H1 (cell line): ENCODE results near the gene KRT72. TPM values are rescaled to one million over a fixed set of nuclear protein-coding genes. Genes with fewer than 3 reads are reported as not detected.
A peak's percentile ranks its signal among the peaks of the same experiment; 100 is the strongest.

Experiments
- CTCF ChIA-PET: fragments of 300-600 bp; sonication (Branson Sonifier 250); formaldehyde crosslinking; loops from one replicate; lab custom pipeline; 2021; ENCODE audit not compliant: partially characterized antibody; lab: Charles Lee
- POLR2A ChIA-PET: fragments of 300-600 bp; sonication (Branson Sonifier 250); formaldehyde crosslinking; loops from one replicate; lab custom pipeline; 2021; ENCODE audit warnings: inconsistent platforms; ENCODE audit not compliant: partially characterized antibody; lab: Charles Lee
- DNase-seq, 2 experiments: peaks; one replicate each; pipeline versions ENCODE4 v3.0.0 to v3.0.0-alpha.2; 2010 to 2022; ENCODE audit warnings: low spot score in 2 of 2, low read depth in 1 of 2, mixed read lengths in 1 of 2
- FAIRE-seq: peaks from 2 replicates; lab custom pipeline; 2011; peaks lifted over from hg19 to GRCh38; lab: Jason Lieb, UNC
- H2AFZ ChIP-seq: 2 replicates; pipeline ENCODE4 v1.8.1; 2012; ENCODE audit warnings: low read length, inconsistent platforms
- H2AK5ac ChIP-seq: 2 replicates; pipeline ENCODE4 v1.6.1; 2013; ENCODE audit warnings: low read depth, low read length
- H2BK120ac ChIP-seq: replicated peaks from 2 replicates; pipeline ENCODE3; 2013; ENCODE audit warnings: low read depth, low read length, inconsistent platforms
- H2BK12ac ChIP-seq: 2 replicates; pipeline ENCODE4 v1.6.1; 2013; ENCODE audit warnings: low read depth, low read length
- H2BK15ac ChIP-seq: 2 replicates; pipeline ENCODE4 v1.6.1; 2013; ENCODE audit warnings: low read length
- H2BK20ac ChIP-seq: 2 replicates; pipeline ENCODE4 v1.6.1; 2013; ENCODE audit warnings: low read length
- H2BK5ac ChIP-seq: 2 replicates; pipeline ENCODE4 v1.6.1; 2013; ENCODE audit warnings: low read depth, low read length
- H3K14ac ChIP-seq: 2 replicates; pipeline ENCODE4 v1.6.1; 2013; ENCODE audit warnings: inconsistent platforms; ENCODE audit not compliant: insufficient read length
- H3K18ac ChIP-seq: 2 replicates; pipeline ENCODE4 v1.6.1; 2013; ENCODE audit warnings: low read length; ENCODE audit errors: extremely low read depth
- H3K23ac ChIP-seq: 2 replicates; pipeline ENCODE4 v1.6.1; 2013; ENCODE audit warnings: inconsistent platforms; ENCODE audit not compliant: insufficient read length
- H3K23me2 ChIP-seq: 2 replicates; pipeline ENCODE4 v1.6.1; 2013; ENCODE audit warnings: low read depth, low read length
- H3K27ac ChIP-seq: 2 replicates; pipeline ENCODE4 v1.6.1; 2011; ENCODE audit warnings: low read depth, low read length, inconsistent platforms
- H3K27me3 ChIP-seq, 4 experiments: replicated peaks in 1 of 4; 1 replicate in 1 of 4; 2 replicates in 3 of 4; pipeline versions ENCODE4 v1.6.1 to v1.8.1; 2011 to 2013; ENCODE audit warnings: low read length in 3 of 4, mild to moderate bottlenecking in 3 of 4, inconsistent platforms in 2 of 4, mixed read lengths in 2 of 4, moderate library complexity in 1 of 4; ENCODE audit not compliant: control insufficient read depth in 3 of 4, insufficient read depth in 3 of 4; ENCODE audit errors: extremely low read depth in 1 of 4
- H3K36me3 ChIP-seq, 4 experiments: 2 replicates each; pipeline versions ENCODE4 v1.6.1 to v1.8.1; 2011 to 2013; ENCODE audit warnings: mild to moderate bottlenecking in 4 of 4, low read length in 3 of 4, moderate library complexity in 2 of 4, control low read depth in 1 of 4, inconsistent platforms in 1 of 4; ENCODE audit not compliant: insufficient read depth in 4 of 4, control insufficient read depth in 2 of 4
- H3K4ac ChIP-seq: replicated peaks from 2 replicates; pipeline ENCODE3; 2013; ENCODE audit warnings: low read length, low read depth, mixed read lengths, inconsistent platforms; ENCODE audit not compliant: insufficient read length
- H3K4me1 ChIP-seq, 4 experiments: replicated peaks in 1 of 4; 1 replicate in 1 of 4; 2 replicates in 3 of 4; pipeline versions ENCODE4 v1.6.1 to v1.8.1; 2011 to 2013; ENCODE audit warnings: low read length in 3 of 4, inconsistent platforms in 2 of 4, mixed read lengths in 1 of 4; ENCODE audit not compliant: insufficient read depth in 4 of 4, control insufficient read depth in 3 of 4
- H3K4me2 ChIP-seq, 2 experiments: 2 replicates each; pipeline versions ENCODE4 v1.6.1 to v1.8.1; 2011 to 2013; ENCODE audit warnings: low read depth in 2 of 2, low read length in 2 of 2, control low read depth in 1 of 2, inconsistent platforms in 1 of 2, mild to moderate bottlenecking in 1 of 2; ENCODE audit not compliant: insufficient read depth in 1 of 2
- H3K4me3 ChIP-seq, 4 experiments: fragments of 200-600, 300-600 bp in 1 of 4; sonication (generic), shearing (Covaris generic), sonication (Bioruptor Twin) in 1 of 4; 2 replicates each; pipeline versions ENCODE4 v1.5.1 to v1.8.1; 2011 to 2016; ENCODE audit warnings: low read length in 4 of 4, low read depth in 3 of 4, control low read depth in 2 of 4, inconsistent platforms in 2 of 4, mild to moderate bottlenecking in 2 of 4, mixed read lengths in 1 of 4, moderate library complexity in 1 of 4; ENCODE audit not compliant: insufficient read depth in 2 of 4; ENCODE audit errors: extremely low read depth in 1 of 4
- H3K56ac ChIP-seq: replicated peaks from 2 replicates; pipeline ENCODE3; 2013; ENCODE audit warnings: low read depth, mild to moderate bottlenecking, mixed read lengths, low read length, inconsistent platforms; ENCODE audit not compliant: insufficient read length
- H3K79me1 ChIP-seq: 2 replicates; pipeline ENCODE4 v1.6.1; 2013; ENCODE audit warnings: low read depth, low read length, control low read depth
- H3K79me2 ChIP-seq, 2 experiments: 2 replicates each; pipeline versions ENCODE4 v1.6.1 to v1.8.1; 2012 to 2013; ENCODE audit warnings: low read length in 2 of 2, mild to moderate bottlenecking in 2 of 2, inconsistent platforms in 1 of 2; ENCODE audit not compliant: insufficient read depth in 2 of 2, control insufficient read depth in 1 of 2
- H3K9ac ChIP-seq, 4 experiments: replicated peaks in 1 of 4; 1 replicate in 1 of 4; 2 replicates in 3 of 4; pipeline versions ENCODE4 v1.6.1 to v1.8.1; 2011 to 2013; ENCODE audit warnings: low read depth in 3 of 4, low read length in 3 of 4, control low read depth in 2 of 4, mild to moderate bottlenecking in 2 of 4, moderate library complexity in 2 of 4, inconsistent platforms in 1 of 4; ENCODE audit errors: extremely low read depth in 1 of 4
- H3K9me3 ChIP-seq, 2 experiments: 2 replicates each; pipeline versions ENCODE4 v1.6.1 to v1.8.1; 2012 to 2013; ENCODE audit warnings: mild to moderate bottlenecking in 2 of 2, moderate library complexity in 2 of 2, control low read depth in 1 of 2, inconsistent platforms in 1 of 2, low read depth in 1 of 2, low read length in 1 of 2, mixed read lengths in 1 of 2; ENCODE audit not compliant: insufficient read depth in 2 of 2
- H4K20me1 ChIP-seq, 2 experiments: replicated peaks in 1 of 2; 2 replicates each; pipeline versions ENCODE3 to v1.8.1; 2011 to 2013; ENCODE audit warnings: inconsistent platforms in 2 of 2, low read length in 2 of 2, mild to moderate bottlenecking in 1 of 2; ENCODE audit not compliant: insufficient read depth in 2 of 2, control insufficient read depth in 1 of 2
- H4K5ac ChIP-seq: 2 replicates; pipeline ENCODE4 v1.6.1; 2013; ENCODE audit warnings: low read length, low read depth, mixed read lengths, inconsistent platforms; ENCODE audit not compliant: insufficient read length
- H4K8ac ChIP-seq: 2 replicates; pipeline ENCODE4 v1.8.0; 2013; ENCODE audit warnings: mild to moderate bottlenecking, moderate library complexity, low read length, inconsistent platforms; ENCODE audit not compliant: insufficient read depth; ENCODE audit errors: extremely low read depth
- H4K91ac ChIP-seq: replicated peaks from 2 replicates; pipeline ENCODE3; 2013; ENCODE audit warnings: low read length, mixed read lengths, inconsistent platforms; ENCODE audit not compliant: insufficient read length
- HDAC2 ChIP-seq, 2 experiments: fragments of 300-600 bp in 1 of 2; sonication (generic) in 1 of 2; IDR thresholded peaks; 2 replicates each; pipeline ENCODE4 v1.6.1; 2011 to 2012; ENCODE audit warnings: low read depth in 2 of 2, low read length in 2 of 2, mild to moderate bottlenecking in 2 of 2, moderate library complexity in 2 of 2, borderline replicate concordance in 1 of 2, inconsistent platforms in 1 of 2
- RAD21 ChIP-seq, 2 experiments: IDR thresholded peaks in 1 of 2; conservative IDR thresholded peaks in 1 of 2; 2 replicates each; pipeline ENCODE4 v1.6.1; 2011; ENCODE audit warnings: low read depth in 2 of 2, low read length in 2 of 2, improper control_type of control experiment in 1 of 2, inconsistent platforms in 1 of 2, mild to moderate bottlenecking in 1 of 2, moderate library complexity in 1 of 2
- SIRT6 ChIP-seq: IDR thresholded peaks from one replicate; pipeline ENCODE4 v1.7.1; 2012; ENCODE audit warnings: low read length, inconsistent platforms
- WGBS, 2 experiments: shearing (Covaris generic) in 1 of 2; methylation state at CpG; one replicate each; pipeline versions ENCODE4 v1.1.6 to v1.1.7; 2013 to 2015; ENCODE audit warnings: low lambda C conversion rate in 2 of 2, mixed read lengths in 2 of 2, inconsistent platforms in 1 of 2, low coverage in 1 of 2, missing lambda C conversion rate in 1 of 2; ENCODE audit not compliant: insufficient replicate concordance in 2 of 2, insufficient coverage in 1 of 2, insufficient read length in 1 of 2; ENCODE audit errors: extremely low coverage in 1 of 2, missing lambda C conversion rate in 1 of 2; 5-methylcytosine and 5-hydroxymethylcytosine counted together
- polyA plus RNA-seq, 7 experiments: library from polyadenylated mRNA; depleted of rRNA in 3 of 7; stranded (reverse) in 5 of 7; unstranded in 2 of 7; fragments of >200 nt in 5 of 7; fragments of 200-250 nt in 2 of 7; gene quantifications; 1 replicate in 5 of 7; 2 replicates in 1 of 7; 4 replicates in 1 of 7; pipeline versions ENCODE4 v1.2.1 to v1.2.3, GENCODE V29; 2011 to 2013; ENCODE audit warnings: missing spikeins in 2 of 7, mixed read lengths in 2 of 7
- total RNA-seq: library from RNA; stranded (reverse); fragmentation: NEBNext Ultra II Directional; extraction: Animal tissue kit (Norgen Biotek cat#: 25700); gene quantifications from 2 replicates; pipeline ENCODE4 v1.2.1, GENCODE V29; 2021
- TF ChIP-seq, protein P1 (sequence below), 3 experiments: IDR thresholded peaks; 1 replicate in 2 of 3; 2 replicates in 1 of 3; pipeline versions ENCODE4 v1.5.1 to v1.6.1; 2011; ENCODE audit warnings: low read length in 3 of 3, mild to moderate bottlenecking in 3 of 3, inconsistent platforms in 2 of 3, low read depth in 1 of 3, moderate library complexity in 1 of 3; ENCODE audit not compliant: insufficient read depth in 1 of 3; ENCODE audit errors: control extremely low read depth in 1 of 3

KRT72 gene
- total and polyA plus RNA-seq, 2 of the 8 experiments (the other 6 are each of a cell fraction or from before 2014, with no cell fraction given): not detected

DNA sequence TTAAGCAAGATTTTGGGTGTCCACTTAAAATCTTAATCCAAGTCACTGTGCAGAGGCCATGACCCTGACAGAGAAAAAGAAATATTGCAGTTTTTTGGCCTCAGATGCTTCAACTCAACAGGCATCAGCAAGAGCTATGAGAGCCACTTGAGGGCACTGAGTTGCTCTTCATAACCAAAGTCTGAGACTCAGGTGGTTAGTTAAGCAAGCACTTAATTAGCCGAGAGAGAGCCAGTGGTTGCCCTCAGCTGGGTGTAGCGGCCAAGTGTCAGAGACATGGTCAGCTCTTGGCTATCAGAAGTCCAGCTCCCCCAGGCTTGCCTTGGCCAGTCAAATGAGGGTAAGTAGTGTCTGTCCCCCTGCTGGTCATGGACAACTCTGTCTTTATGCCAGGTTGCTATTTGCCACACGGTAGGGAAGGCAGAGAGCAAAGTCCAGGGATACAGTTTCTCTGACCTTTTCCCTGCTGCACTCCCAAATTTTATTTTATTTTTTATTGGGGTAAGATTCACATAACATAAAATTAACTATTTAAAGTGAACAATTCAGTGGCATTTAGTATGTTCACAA, 39.3 kb downstream of the KRT72 start:
- Histone ChIP-seq H3K9ac (no peak overlapping the region), H3K36me3 (no peaks in the 10 kb centered on the region), H3K23me2 (no peaks in the 10 kb centered on the region), H3K18ac (no peak overlapping the region), H3K79me1 (no peaks in the 10 kb centered on the region), H4K5ac (no peak overlapping the region), H3K27me3 (no peaks in the 10 kb centered on the region), H3K79me2 (no peaks in the 10 kb centered on the region), H3K4me3 (no peak overlapping the region), H2BK5ac (no peak overlapping the region), H2BK120ac (no peak overlapping the region), H2BK12ac (no peak overlapping the region), H3K23ac (no peak overlapping the region), H4K91ac (no peak overlapping the region), H3K14ac (no peak overlapping the region), H2AFZ (no peak overlapping the region), H3K4me1 (no peaks in the 10 kb centered on the region), H3K9me3 (no peaks in the 10 kb centered on the region), H2BK20ac (no peak overlapping the region), H4K20me1 (no peaks in the 10 kb centered on the region), H3K56ac (no peak overlapping the region), H3K27ac (no peak overlapping the region), H4K8ac (no peak overlapping the region), H2AK5ac (no peak overlapping the region), H3K4me2 (no peak overlapping the region), H3K4ac (no peak overlapping the region), H2BK15ac (no peak overlapping the region)
- TF ChIP-seq, protein P1, sequence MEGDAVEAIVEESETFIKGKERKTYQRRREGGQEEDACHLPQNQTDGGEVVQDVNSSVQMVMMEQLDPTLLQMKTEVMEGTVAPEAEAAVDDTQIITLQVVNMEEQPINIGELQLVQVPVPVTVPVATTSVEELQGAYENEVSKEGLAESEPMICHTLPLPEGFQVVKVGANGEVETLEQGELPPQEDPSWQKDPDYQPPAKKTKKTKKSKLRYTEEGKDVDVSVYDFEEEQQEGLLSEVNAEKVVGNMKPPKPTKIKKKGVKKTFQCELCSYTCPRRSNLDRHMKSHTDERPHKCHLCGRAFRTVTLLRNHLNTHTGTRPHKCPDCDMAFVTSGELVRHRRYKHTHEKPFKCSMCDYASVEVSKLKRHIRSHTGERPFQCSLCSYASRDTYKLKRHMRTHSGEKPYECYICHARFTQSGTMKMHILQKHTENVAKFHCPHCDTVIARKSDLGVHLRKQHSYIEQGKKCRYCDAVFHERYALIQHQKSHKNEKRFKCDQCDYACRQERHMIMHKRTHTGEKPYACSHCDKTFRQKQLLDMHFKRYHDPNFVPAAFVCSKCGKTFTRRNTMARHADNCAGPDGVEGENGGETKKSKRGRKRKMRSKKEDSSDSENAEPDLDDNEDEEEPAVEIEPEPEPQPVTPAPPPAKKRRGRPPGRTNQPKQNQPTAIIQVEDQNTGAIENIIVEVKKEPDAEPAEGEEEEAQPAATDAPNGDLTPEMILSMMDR (IDR thresholded peaks at IDR 0.05; ENCODE audit: control extremely low read depth in 1 of 3, insufficient read depth in 1 of 3, low read depth in 1 of 3, low read length in 3 of 3): peak; percentile 47 to 56 (median 56)
- TF ChIP-seq RAD21 (IDR thresholded peaks at IDR 0.05 in 1 of 2, conservative IDR thresholded peaks at IDR 0.05 in 1 of 2; ENCODE audit: low read depth in 2 of 2, low read length in 2 of 2): peak; percentile 29 to 46; a peak in 3 of 4 replicates
- TF ChIP-seq HDAC2 (IDR thresholded peaks at IDR 0.05; ENCODE audit: borderline replicate concordance in 1 of 2, low read depth in 2 of 2, low read length in 2 of 2): no peak
- TF ChIP-seq SIRT6: no peak
- ChIA-PET CTCF (interaction anchor here (0.6 to 8.3 kb wide), 23 partner anchors 11 to 417 kb away, joined by 3 to 47 read pairs (median 3); partner anchors contain the start of genes KRT5 and KRT74), POLR2A (no interaction called here)
- FAIRE-seq: no peak
- DNase-seq: no peak
- WGBS, 2 experiments: 89% methylated on average over 3 of the region's 3 CpGs; no CpG with 5 or more reads in 1 of the 2 experiments
